ENCODE results near the gene ANTXR2. TPM values are rescaled to one million over a fixed set of nuclear protein-coding genes. Genes with fewer than 3 reads are reported as not detected.

Gene ANTXR2
- total and polyA plus RNA-seq, 2 donors (not counting 3 experiments of a cell fraction or from before 2014, with no cell fraction given), result 6.6 to 64.6 TPM

DNA sequence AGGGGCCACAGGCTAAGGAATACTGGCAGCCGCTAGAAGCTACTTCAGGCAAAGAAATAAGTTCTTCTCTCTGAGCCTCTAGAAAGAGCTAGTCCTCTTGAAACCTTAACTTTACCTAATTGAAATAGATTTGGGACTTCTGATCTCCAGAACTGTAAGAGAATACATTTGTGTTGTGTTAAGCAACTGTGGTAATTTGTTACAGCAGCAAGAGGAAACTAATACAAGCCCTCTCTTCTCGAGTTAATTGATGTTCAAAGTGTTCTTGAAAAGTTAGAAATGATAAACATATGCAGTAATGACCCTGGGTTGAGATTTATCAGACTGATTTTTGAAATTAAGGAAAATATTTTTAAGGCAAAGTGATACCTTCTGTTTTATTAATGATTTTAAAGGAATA lies 172.8 kb downstream of the ANTXR2 start:
- no TSS peak for BruUV-seq (replicated peaks)
- no peaks in the 10 kb centered on the region for H4K20me1 ChIP-seq (replicated peaks; ENCODE audit: control insufficient read depth, extremely low read depth, insufficient read depth, low read length)
- no peak for TF ChIP-seq POLR2A (IDR thresholded peaks at IDR 0.05; ENCODE audit: low read depth, low read length)
- no peak for TF ChIP-seq EZH2 (IDR thresholded peaks at IDR 0.05; ENCODE audit: borderline replicate concordance, low read depth, low read length, severe bottlenecking)
- TF ChIP-seq FOS (IDR thresholded peaks at IDR 0.05; ENCODE audit: borderline replicate concordance, insufficient read depth, low read length), result no peak
- no peak for TF ChIP-seq JUN (IDR thresholded peaks at IDR 0.05; ENCODE audit: borderline replicate concordance, insufficient read depth, insufficient read length, low read depth)
- TF ChIP-seq POLR2AphosphoS5 (IDR thresholded peaks at IDR 0.05; ENCODE audit: insufficient read depth, low read depth, low read length), result no peak
- no peak for TF ChIP-seq GATA2 (IDR thresholded peaks at IDR 0.05; ENCODE audit: insufficient read depth, insufficient read length, low read depth, low read length)
- TF ChIP-seq, protein P1, sequence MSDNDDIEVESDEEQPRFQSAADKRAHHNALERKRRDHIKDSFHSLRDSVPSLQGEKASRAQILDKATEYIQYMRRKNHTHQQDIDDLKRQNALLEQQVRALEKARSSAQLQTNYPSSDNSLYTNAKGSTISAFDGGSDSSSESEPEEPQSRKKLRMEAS (IDR thresholded peaks at IDR 0.05; ENCODE audit: insufficient read depth, insufficient read length), result no peak
- no peak for TF ChIP-seq MYC (IDR thresholded peaks at IDR 0.05; ENCODE audit: low read depth, low read length)
- TF ChIP-seq, protein P2, sequence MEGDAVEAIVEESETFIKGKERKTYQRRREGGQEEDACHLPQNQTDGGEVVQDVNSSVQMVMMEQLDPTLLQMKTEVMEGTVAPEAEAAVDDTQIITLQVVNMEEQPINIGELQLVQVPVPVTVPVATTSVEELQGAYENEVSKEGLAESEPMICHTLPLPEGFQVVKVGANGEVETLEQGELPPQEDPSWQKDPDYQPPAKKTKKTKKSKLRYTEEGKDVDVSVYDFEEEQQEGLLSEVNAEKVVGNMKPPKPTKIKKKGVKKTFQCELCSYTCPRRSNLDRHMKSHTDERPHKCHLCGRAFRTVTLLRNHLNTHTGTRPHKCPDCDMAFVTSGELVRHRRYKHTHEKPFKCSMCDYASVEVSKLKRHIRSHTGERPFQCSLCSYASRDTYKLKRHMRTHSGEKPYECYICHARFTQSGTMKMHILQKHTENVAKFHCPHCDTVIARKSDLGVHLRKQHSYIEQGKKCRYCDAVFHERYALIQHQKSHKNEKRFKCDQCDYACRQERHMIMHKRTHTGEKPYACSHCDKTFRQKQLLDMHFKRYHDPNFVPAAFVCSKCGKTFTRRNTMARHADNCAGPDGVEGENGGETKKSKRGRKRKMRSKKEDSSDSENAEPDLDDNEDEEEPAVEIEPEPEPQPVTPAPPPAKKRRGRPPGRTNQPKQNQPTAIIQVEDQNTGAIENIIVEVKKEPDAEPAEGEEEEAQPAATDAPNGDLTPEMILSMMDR (IDR thresholded peaks at IDR 0.05; ENCODE audit: extremely low read depth in 1 of 2, insufficient read depth in 1 of 2, low read depth in 1 of 2, low read length in 2 of 2), result no peak
- H3K9me3 ChIP-seq (replicated peaks; ENCODE audit: control insufficient read depth, insufficient read depth, low read length), result no peaks in the 10 kb centered on the region
- no peaks in the 10 kb centered on the region for H3K79me2 ChIP-seq (ENCODE audit: control insufficient read depth, insufficient read depth, low read length)
- POLR2A ChIA-PET, result no interaction called here
- intact Hi-C loops (cut with micrococcal nuclease), result no loop called here
- dilution Hi-C loops (cut with MboI; ENCODE audit: extremely low pct_ligation_motif_present, low sequenced_read_pairs), result no loop called here
- no peak for FAIRE-seq
- no peaks in the 10 kb centered on the region for H3K27me3 ChIP-seq (ENCODE audit: control insufficient read depth in 2 of 2, insufficient read depth in 2 of 2, low read length in 2 of 2)
- no peak overlapping the region for H3K27ac ChIP-seq (ENCODE audit: insufficient read depth, low read depth, low read length)
- no peaks in the 10 kb centered on the region for H3K36me3 ChIP-seq (ENCODE audit: control insufficient read depth in 2 of 2, extremely low read depth in 1 of 2, insufficient read depth in 2 of 2, low read length in 2 of 2)
- CTCF ChIA-PET, result interaction anchor here (1.1 kb wide), 1 partner anchor 17 kb away, joined by 3 read pairs; no protein-coding TSS in a partner anchor
- no peak overlapping the region for H3K4me3 ChIP-seq (replicated peaks in 1 of 3; ENCODE audit: insufficient read depth in 1 of 3, low read depth in 1 of 3, low read length in 3 of 3)
- no peak overlapping the region for H2AFZ ChIP-seq (ENCODE audit: low read depth, low read length)
- no peaks in the 10 kb centered on the region for H3K4me1 ChIP-seq (ENCODE audit: control insufficient read depth, extremely low read depth, insufficient read depth, low read length)
- no peak overlapping the region for H3K4me2 ChIP-seq (ENCODE audit: insufficient read depth, low read length)
- no peak for DNase-seq (ENCODE audit: low read depth, low spot score)
- H3K9ac ChIP-seq (replicated peaks; ENCODE audit: extremely low read depth, insufficient read depth, low read length), result no peak overlapping the region
- no peaks in the 10 kb centered on the region for H3K9me1 ChIP-seq (replicated peaks; ENCODE audit: control insufficient read depth, extremely low read depth, insufficient read depth, low read length)

All from endothelial cell of umbilical vein (primary cell).